NCI-H748 treated with DMSO at 0.1 percent for 48 hours (cell line): Measurements from ENCODE around the gene KNTC1.
"Not testable (repeated sequence)": the region's sequence is repeated elsewhere in the genome, so short reads cannot be mapped to it uniquely, and the experiment has no call there.

ENCODE experiments used
- DNase-seq: peaks from one replicate; lab custom pipeline; 2025; lab: John Stamatoyannopoulos, UW

Gene KNTC1

DNA sequence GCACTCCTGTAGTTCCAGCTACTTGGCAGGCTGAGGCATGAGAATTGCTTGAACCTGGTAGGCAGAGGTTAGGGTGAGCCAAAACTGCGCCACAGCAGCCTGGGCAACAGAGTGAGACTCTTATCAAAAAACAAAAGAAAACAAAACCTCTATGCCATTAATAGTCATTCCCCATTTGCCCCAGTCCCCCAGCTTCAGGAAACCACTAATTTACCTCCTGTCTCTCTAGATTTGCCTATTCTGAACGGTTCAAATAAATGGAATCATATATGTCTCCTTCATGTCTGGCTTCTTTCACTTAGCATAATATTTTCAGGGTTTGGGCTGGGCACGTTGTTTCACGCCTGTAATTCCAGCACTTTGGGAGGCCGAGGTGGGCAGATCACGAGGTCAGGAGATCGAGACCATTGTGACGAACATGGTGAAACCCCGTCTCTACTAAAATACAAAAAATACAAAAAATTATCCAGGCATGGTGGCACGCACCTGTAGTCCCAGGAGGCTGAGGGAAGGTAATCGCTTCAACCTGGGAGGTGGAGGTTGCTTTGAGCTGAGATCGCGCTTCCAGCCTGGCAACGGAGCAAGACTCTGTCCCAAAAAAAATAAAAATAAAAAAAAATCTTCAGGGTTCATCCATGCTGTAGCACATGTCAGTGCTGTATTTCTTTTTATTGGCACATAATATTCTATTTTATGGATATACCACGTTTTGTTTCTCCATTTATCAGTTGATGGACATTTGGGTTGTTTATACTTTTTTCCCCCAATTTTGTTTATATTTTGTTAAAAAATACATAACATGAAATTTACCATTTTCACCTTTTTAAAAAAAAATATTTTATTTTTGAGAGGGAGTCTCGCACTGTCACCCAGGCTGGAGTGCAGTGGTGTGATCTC lies 31.9 kb downstream of the KNTC1 start:
- DNase-seq = no peak

DNA sequence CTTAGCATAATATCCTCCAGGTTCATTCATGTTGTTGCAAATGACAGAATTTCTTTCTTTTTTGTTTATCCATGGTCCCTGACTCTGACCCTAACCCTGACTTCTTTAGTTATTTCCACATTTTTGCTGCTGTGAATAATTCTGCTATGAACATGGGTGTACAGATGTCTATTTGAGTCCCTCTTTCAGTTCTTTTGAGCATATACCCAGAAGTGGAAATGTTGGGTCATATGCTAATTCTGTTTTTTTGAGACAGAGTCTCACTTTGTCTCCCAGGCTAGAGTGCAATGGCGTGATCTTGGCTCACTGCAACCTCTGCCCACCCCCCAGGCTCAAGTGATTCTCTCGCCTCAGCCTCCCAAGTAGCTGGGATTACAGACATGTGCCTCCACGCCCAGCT lies 33.1 kb downstream of the KNTC1 start:
- DNase-seq = no peak

DNA sequence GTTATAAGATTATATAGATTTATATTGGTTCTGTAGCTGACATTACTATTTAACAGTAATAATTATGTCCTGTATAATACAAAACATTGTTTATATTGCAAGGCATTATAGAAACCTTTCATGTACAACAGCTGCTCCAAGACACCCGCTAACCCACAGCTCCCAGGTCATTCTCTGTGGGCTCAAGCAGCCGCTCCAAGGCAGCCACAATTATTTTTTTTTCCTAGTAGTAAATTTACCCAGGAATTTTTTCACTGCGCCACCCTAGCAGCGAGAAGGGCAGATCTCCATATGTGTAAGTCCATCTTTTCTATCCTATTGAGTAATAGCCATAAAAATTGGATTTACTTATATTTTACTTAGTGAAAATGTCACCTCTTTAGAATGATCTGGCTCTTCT lies 36.3 kb downstream of the KNTC1 start:
- no peak for DNase-seq

DNA sequence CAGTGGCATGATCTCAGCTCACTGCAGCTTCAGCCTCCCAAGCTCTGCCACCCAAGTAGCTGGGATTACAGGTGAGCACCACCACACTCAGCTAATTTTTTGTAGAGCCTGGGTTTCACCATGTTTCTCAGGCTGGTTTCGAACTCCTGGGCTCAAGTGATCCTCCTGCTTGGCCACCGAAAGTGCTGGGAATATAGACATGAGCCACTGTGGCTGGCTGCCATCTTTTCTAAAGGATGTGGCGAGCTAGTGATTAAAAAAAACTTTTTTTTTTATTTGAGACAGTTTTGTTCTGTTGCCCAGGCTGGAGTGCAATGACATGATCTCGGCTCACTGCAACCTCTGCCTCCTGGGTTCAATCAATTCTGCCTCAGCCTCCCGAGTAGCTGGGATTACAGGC lies 39.8 kb downstream of the KNTC1 start:
- not testable (repeated sequence) for DNase-seq

DNA sequence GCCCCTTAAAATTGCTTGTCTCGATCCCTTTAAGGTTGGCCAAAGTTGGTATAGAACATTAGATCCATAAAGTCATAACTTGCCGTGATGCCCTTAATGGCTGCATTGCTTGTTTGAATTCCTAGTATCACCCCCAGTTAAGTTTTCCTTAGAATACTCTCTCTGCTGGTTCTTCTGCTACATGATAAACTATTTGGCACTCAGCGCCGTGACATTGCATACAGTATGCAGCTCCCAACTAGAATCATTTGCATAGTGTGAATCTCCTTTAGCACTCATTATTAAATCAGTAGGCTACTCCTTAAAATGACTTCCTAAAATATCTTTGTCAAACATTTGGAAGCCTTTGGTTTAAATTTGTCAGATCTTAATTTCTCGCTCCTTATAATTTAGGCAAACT lies 42.2 kb downstream of the KNTC1 start:
- DNase-seq = no peak

DNA sequence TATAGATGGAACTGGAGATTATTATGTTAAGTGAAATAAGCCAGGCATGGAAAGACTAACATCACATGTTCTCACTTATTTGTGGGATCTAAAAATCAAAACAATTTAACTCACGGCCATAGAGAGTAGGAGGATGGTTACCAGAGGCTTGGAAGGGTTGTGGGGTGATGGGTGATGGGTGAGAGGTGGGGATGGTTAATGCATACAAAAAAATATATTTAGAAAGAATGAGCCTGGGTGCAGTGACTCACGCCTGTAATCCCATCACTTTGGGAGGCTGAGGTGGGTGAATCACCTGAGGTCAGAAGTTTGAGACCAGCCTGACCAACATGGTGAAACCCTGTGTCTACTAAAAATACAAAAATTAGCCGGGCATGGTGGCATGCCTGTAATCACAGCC lies 43.0 kb downstream of the KNTC1 start:
- DNase-seq = not testable (repeated sequence)

DNA sequence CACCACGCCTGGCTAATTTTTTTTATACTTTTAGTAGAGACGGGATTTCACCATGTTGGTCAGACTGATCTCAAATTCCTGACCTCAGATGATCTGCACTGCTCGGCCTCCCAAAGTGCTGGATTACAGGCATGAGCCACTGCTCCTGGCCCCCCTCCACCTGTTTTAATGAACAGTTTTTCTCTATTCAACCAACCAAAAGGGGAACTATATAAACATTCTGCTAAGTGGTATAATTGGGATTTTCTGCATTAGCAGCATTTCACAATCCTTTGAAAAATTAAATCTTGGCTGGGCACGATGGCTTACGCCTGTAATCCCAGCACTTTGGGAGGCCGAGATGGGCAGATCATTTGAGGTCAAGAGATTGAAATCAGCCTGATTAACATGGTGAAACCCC lies 44.8 kb downstream of the KNTC1 start:
- DNase-seq = no peak

DNA sequence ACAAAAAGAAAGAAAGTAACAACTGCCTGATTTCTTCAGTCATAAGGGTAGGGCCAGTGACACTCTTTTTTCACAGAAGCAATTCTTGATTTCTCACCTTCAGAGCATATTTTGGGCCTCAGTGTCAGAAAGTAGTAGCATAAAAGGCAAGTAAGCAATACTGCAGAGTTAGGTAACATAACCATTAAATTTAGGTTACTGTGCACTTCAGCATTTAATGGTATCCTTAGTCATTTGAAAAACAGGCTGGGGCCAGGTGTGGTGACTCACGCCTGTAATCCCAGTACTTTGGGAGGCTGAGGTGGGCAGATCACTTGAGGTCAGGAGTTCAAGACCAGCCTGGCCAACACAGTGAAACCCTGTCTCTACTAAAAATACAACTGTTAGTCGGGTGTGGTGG lies 56.2 kb downstream of the KNTC1 start:
- DNase-seq = not testable (repeated sequence)

DNA sequence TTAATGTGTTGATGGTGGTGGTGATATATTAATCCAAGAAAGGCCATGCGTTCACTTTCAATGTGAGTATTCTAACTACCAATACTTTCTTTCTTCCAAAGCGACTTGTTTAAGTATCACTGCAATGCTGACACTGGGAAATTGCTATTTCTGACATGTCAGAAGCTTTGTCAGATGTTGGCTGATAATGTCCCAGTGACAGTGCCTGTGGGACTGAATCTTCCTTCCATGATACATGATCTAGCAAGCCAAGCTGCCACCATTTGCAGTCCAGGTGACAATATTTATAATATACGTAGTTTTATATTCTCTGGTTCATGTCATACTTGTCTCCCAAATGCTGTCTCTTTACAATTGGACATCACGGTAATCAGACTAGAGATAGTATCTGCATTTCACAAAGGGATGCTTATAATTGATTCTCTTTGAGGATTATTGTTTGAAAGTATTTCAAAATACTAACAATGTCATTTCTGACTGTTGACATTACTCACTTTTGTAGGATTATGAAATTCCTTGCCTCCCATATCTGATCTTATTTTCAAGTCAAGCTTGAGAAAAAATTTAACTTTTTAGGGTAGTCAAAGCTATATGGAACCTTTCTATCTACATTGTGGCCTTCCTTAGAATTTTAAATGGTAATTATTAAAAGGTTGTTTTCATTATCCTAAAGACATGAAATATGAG lies 57.3 kb downstream of the KNTC1 start:
- DNase-seq = no peak

DNA sequence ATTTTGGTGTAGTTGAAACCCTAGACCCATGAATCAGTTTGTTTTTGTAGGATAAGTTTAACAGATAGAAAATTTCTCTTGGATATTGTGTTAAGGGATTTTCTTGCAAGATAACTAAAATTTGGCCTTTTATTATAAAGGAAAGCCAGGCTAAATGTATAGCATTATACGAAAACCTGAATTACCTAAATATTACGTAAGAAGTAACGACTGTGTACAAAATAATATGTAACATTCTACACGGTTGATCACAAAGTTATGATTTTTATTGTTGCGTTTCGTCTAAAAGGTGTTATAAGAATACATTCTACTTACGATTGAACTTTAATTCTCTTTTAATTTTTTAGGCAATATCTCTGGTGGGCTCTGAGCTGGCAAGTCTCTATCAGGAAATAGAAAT lies 63.9 kb downstream of the KNTC1 start:
- no peak for DNase-seq

DNA sequence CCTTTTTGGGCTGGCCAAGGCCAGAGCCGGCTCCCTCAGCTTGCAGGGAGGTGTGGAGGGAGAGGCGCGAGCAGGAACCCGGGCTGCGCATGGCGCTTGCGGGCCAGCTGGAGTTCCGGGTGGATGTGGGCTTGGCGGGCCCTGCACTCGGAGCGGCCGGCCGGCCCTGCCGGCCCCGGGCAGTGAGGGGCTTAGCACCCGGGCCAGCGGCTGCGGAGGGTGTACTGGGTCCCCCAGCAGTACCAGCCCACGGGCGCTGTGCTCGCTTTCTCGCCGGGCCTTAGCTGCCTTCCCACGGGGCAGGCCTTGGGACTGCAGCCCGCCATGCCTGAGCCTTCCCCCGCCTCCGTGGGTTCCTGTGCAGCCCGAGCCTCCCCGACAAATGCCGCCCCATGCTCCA lies 64.9 kb downstream of the KNTC1 start:
- not testable (repeated sequence) for DNase-seq

DNA sequence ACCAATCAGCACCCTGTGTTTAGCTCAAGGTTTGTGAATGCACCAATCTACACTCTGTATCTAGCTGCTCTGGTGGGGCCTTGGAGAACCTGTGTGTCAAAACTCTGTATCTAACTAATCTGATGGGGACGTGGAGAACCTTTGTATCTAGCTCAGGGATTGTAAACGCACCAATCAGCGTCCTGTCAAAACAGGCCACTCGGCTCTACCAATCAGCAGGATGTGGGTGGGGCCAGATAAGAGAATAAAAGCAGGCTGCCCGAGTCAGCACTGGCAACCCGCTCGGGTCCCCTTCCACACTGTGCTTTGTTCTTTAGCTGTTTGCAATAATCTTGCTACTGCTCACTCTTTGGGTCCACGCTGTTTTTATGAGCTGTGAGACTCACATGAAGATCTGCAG lies 65.5 kb downstream of the KNTC1 start:
- DNase-seq = not testable (repeated sequence)

DNA sequence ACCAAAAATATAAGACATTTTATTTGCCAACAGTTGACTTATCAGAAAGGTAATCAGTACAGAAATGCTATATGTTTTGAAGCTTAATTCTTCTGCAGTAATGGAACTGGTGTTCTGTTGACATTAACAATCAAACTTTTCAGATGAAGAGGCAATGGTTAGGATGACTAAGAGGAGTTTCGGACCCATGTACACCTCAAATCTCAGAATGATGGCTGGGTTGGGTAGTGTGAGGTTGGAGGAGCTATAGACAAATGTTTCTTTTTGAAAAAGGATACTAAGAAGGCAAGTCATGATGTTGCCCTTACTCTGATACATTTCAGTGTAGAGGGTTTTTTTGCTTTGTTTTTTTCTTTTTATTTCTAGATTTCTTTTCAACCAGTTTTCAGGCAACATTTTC lies 66.9 kb downstream of the KNTC1 start:
- DNase-seq = no peak

DNA sequence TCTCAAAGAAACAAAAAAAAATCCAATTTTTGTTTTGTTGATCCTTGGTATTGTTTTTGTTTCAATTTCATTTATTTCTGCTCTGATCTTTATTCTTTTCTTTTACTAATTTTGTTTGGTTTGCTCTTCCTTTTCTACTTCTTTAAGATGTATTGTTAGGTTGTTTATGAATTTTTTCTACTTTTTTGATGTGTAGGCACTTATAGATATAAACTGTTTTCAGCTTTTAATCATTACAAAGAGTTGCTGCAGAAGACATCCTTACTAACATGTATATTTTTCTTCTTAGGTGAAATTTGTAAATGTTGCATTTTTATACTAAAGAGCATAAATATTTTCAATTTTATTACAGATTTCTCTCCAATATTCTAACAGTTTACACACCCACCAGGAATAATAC lies 69.8 kb downstream of the KNTC1 start:
- no peak for DNase-seq

DNA sequence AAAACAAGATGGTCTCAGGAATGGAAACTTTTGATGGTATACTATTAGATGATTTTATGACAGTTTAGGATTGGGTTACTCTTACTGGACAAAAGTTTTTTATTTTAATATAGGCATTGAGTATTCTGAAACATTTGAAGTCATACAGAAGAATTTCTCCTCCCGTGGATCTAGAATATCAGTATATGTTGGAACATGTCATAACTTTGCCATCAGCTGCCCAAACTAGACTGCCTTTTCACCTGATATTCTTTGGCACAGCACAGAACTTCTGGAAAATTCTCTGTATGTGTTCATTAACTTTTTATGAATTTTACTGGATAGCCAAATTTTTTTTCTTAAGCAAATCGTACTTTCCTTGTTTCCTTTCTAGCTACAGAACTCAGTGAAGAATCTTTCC lies 75.4 kb downstream of the KNTC1 start:
- DNase-seq = no peak

DNA sequence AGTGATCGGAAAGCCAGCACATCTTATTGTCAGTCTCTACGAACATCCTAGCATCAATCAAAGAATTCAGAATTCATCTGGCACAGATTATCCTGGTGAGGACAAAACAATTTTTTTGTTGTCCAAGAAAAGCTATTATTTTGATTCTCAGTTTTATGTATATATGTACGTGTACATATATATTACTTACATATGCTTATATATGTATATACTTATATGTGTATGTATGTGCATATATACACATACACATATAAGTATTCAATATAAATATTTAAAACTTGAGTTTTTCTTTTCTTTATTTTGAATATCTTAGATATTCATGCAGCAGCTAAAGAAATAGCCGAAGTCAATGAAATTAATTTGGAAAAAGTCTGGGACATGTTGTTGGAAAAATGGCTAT lies 77.9 kb downstream of the KNTC1 start:
- DNase-seq = no peak

DNA sequence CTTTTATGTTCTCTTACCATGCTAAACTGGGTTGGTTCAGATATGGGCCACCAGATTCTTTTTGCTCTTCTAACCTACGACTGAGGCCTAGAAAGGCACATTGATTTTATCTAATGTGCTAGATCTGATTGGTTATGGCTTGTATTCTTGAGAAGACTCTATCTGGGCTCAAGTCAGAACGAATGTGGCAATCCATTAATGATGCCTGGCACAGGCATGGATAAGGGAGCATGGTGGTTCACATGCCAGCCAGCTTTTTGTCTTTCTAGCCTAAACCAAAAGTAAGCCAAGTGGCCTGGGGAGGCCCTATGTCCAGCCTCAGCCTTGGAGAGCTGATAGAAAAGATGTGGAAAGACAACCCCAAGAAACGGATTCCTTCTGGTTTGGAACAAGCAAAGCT lies 82.7 kb downstream of the KNTC1 start:
- DNase-seq = no peak

DNA sequence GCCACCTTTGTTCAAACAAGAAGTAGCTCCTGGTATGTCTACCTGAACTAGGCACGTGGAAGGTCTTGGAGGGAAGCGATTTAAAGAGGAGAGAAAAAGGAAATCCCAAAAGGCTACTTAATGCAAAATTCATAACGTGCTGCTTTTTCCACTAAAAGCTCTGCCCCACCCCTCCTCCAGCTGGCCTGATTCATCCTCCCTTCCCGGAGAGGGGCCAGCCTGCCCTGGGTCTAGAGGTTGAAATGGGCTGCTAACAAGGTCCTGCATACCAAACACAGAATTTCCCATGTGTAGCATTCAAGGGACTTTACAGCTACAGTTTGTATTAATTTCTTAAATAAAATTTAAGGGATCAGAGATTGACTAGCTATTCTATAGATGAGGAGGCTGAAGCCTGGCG lies 83.2 kb downstream of the KNTC1 start:
- DNase-seq = no peak

DNA sequence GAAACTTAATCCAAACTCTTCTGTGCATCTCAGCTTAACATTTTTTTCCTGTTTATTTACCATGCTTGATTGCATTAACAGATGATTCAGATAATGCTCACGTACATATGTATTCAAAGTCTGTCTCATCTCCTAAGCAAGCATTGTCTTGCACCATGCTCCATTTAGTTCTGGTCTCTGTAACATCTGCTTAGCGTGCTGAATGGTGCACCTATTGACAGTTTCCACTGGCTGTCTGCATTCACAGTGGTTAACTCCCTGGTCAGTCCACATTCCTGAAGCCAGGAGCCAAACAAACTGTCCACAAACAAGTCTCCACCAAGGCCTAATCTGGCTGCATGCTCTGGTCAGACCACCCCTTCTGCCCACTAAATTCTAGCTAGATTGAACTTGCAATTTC lies 83.9 kb downstream of the KNTC1 start:
- DNase-seq = no peak

DNA sequence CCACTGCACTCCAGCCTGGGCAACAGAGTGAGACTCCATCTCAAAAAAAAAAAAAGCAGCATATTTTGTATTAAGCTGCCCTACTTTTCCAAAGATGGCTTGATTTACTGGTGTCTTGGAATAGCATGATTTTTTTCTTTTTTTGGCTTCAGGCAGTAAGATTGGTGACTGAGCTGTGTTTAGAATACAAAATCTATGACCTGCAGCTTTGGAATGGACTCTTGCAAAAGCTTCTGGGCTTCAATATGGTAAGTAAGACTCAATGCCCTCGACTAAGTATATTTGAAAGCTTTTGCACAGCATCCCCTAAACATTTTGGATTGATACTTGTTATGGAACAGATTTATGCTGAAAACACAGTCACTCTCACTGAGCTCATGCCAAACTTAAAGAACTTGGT lies 87.8 kb downstream of the KNTC1 start:
- no peak for DNase-seq

DNA sequence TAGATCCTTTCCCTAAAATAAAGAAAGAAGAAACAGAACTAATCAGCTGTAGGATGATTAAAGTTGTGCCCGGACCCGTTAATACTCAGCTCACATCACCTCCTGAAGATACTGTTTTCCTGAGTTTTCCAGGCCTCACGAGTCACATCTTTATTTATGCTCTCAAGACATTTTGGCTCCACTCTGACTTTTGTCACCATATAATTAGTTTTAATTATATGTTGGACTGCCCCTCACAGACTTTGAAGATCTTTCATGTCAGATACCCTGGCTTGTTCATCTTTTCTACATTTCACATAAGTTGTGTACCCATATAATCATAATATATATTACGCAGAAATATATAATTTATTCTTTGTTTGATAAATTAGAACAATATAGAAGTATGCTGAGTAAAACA lies 88.7 kb downstream of the KNTC1 start:
- no peak for DNase-seq

DNA sequence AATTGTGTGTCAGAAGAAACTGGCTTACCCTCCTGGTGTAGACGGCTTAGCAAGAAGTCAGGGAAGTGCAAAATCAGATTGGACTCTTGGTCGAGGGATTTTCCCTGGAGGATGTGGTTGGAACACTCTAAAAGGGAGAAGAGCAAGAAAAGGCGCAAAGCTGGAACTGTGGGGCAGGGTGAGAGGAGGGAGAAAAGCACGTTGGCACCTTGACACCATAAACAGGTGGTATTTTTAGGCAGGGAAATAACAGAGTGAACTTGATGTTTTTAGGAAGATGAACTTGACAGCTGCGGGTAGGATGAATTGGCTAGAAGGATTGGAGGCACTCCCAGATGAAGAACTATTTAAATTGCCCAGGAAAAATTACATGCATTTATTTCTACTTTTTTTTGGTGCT lies 108.4 kb downstream of the KNTC1 start:
- no peak for DNase-seq

DNA sequence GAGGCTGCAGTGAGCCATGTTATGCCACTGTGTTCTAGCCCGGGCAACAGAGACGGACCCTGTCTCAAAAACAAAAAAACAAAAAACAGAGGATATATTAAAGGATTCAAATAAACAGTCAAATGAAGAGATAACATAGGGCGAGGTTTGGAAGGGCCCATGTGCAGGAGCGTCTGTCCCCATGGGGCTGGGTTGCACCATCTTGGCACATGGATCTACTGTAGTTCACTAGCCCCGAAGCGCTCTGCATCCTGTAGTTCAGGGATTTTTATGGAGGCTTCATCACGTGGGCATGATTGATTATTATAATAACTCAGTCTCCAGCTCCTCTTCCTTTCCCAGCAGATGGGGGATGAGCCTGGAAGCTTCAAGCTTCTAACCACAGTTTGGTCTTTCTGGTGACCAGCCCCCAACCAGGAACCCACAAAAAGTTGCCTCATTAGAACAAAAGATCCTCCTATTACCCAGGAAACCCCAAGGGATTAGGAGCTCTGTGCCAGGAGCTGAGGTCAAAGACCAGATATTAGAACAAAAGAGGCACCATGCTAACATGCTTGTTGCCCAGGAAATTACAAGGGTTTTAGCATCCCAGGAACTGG lies 116.3 kb downstream of the KNTC1 start:
- DNase-seq = no peak
